ELR (cell line): ENCODE results near the gene FBN2.
A peak's percentile ranks its signal among the peaks of the same experiment; 100 is the strongest.
"Not testable (repeated sequence)": the region's sequence is repeated elsewhere in the genome, so short reads cannot be mapped to it uniquely, and the experiment has no call there.

Experiments used
- DNase-seq: peaks from one replicate; pipeline ENCODE4 v3.0.0-alpha.2; 2015; ENCODE audit warnings: low read depth

FBN2 gene

GRCh38 chr5:128358826-128359225, 179.2 kb downstream of the FBN2 start:
- no peak for DNase-seq

GRCh38 chr5:128357226-128357625, 180.8 kb downstream of the FBN2 start:
- no peak for DNase-seq

- no peak for DNase-seq
Measured at GRCh38 chr5:128355961-128356360, 182.1 kb downstream of the FBN2 start.

- no peak for DNase-seq
Measured at GRCh38 chr5:128353441-128354107, 184.5 kb downstream of the FBN2 start.

- DNase-seq = no peak
Measured at GRCh38 chr5:128350705-128351104, 187.3 kb downstream of the FBN2 start.

- DNase-seq = peak; percentile 24
Measured at GRCh38 chr5:128349044-128349858, 188.8 kb downstream of the FBN2 start.

GRCh38 chr5:128346038-128346437, 192.0 kb downstream of the FBN2 start:
- no peak for DNase-seq

- no peak for DNase-seq
Measured at GRCh38 chr5:128345247-128345646, 192.8 kb downstream of the FBN2 start.

GRCh38 chr5:128343168-128343567, 194.9 kb downstream of the FBN2 start:
- DNase-seq = no peak

GRCh38 chr5:128341056-128341455, 197.0 kb downstream of the FBN2 start:
- DNase-seq = no peak

GRCh38 chr5:128340648-128341047, 197.4 kb downstream of the FBN2 start:
- DNase-seq = no peak

- DNase-seq = no peak
Measured at GRCh38 chr5:128339585-128339984, 198.5 kb downstream of the FBN2 start.

- DNase-seq = no peak
Measured at GRCh38 chr5:128338649-128339048, 199.4 kb downstream of the FBN2 start.

GRCh38 chr5:128335339-128335738, 202.7 kb downstream of the FBN2 start:
- no peak for DNase-seq

- DNase-seq = no peak
Measured at GRCh38 chr5:128334010-128334716, 203.9 kb downstream of the FBN2 start.

- DNase-seq = no peak
Measured at GRCh38 chr5:128331261-128331660, 206.8 kb downstream of the FBN2 start.

GRCh38 chr5:128329386-128329939, 208.6 kb downstream of the FBN2 start:
- no peak for DNase-seq

GRCh38 chr5:128328446-128328845, 209.6 kb downstream of the FBN2 start:
- no peak for DNase-seq

- no peak for DNase-seq
Measured at GRCh38 chr5:128328007-128328406, 210.0 kb downstream of the FBN2 start.

GRCh38 chr5:128321418-128321817, 216.6 kb downstream of the FBN2 start:
- DNase-seq = not testable (repeated sequence)

GRCh38 chr5:128318691-128319090, 219.4 kb downstream of the FBN2 start:
- no peak for DNase-seq

GRCh38 chr5:128317481-128317880, 220.6 kb downstream of the FBN2 start:
- DNase-seq = no peak

- DNase-seq = no peak
Measured at GRCh38 chr5:128315671-128316070, 222.4 kb downstream of the FBN2 start.
